SHP77 (cell line): ENCODE measurements around the gene CNOT11.
A peak's percentile ranks its signal among the peaks of the same experiment; 100 is the strongest.
"Not testable (repeated sequence)": the region's sequence is repeated elsewhere in the genome, so short reads cannot be mapped to it uniquely, and the experiment has no call there.

Experiments used
- DNase-seq, 2 experiments: peaks; one replicate each; lab custom pipeline; 2025; lab: John Stamatoyannopoulos, UW

CNOT11 gene

GRCh38 chr2:101245468-101245867 lies 7.2 kb upstream of the CNOT11 start:
- not testable (repeated sequence) for DNase-seq

- not testable (repeated sequence) for DNase-seq
Measured at GRCh38 chr2:101248756-101249155, 3.9 kb upstream of the CNOT11 start.

- DNase-seq, result no peak
Measured at GRCh38 chr2:101249826-101250225, 2.9 kb upstream of the CNOT11 start.

GRCh38 chr2:101251246-101251781 lies 1.4 kb upstream of the CNOT11 start:
- DNase-seq, result not testable (repeated sequence)

- DNase-seq, result peak; percentile 57 to 78
Measured at GRCh38 chr2:101251844-101252407, 760 bp upstream of the CNOT11 start.

GRCh38 chr2:101253013-101253702 lies 472 bp downstream of the CNOT11 start:
- DNase-seq, result peak in 1 of 2 experiments; percentile 40

- no peak for DNase-seq
Measured at GRCh38 chr2:101253703-101254450, 1.2 kb downstream of the CNOT11 start.

GRCh38 chr2:101255501-101255900 lies 2.8 kb downstream of the CNOT11 start:
- no peak for DNase-seq

GRCh38 chr2:101256316-101256715 lies 3.6 kb downstream of the CNOT11 start:
- no peak for DNase-seq

GRCh38 chr2:101258804-101259203 lies 6.1 kb downstream of the CNOT11 start:
- no peak for DNase-seq

GRCh38 chr2:101262142-101262541 lies 9.5 kb downstream of the CNOT11 start:
- no peak for DNase-seq

GRCh38 chr2:101263377-101263800 lies 10.7 kb downstream of the CNOT11 start:
- DNase-seq, result no peak

- no peak for DNase-seq
Measured at GRCh38 chr2:101264360-101264939, 11.8 kb downstream of the CNOT11 start.

- no peak for DNase-seq
Measured at GRCh38 chr2:101265893-101266499, 13.3 kb downstream of the CNOT11 start.

- DNase-seq, result no peak
Measured at GRCh38 chr2:101267671-101268656, 15.3 kb downstream of the CNOT11 start.

- DNase-seq, result no peak
Measured at GRCh38 chr2:101270700-101271259, 18.1 kb downstream of the CNOT11 start.

- DNase-seq, result no peak
Measured at GRCh38 chr2:101272045-101272784, 19.5 kb downstream of the CNOT11 start.

- no peak for DNase-seq
Measured at GRCh38 chr2:101273056-101273455, 20.4 kb downstream of the CNOT11 start.

GRCh38 chr2:101274142-101274541 lies 21.5 kb downstream of the CNOT11 start:
- no peak for DNase-seq

- no peak for DNase-seq
Measured at GRCh38 chr2:101277111-101277510, 24.4 kb downstream of the CNOT11 start.
